Right ventricle myocardium inferior (tissue), 1 donor: Measurements from ENCODE around the gene CRTAC1. TPM values are rescaled to one million over a fixed set of nuclear protein-coding genes. Genes with fewer than 3 reads are reported as not detected.

Experiments used
- ATAC-seq: fragments of 200-7000 bp; cut with Tn5 transposase; one replicate; pipeline ENCODE4 v1.9.1; 2020; ENCODE audit warnings: mild to moderate bottlenecking, moderate library complexity
- DNase-seq: peaks from one replicate; pipeline ENCODE4 v3.0.0; 2021; ENCODE audit errors: missing footprints
- intact Hi-C: fragments of 100-400 bp; cut with DNase I; formaldehyde crosslinking; loops from one replicate; pipeline ENCODE4 v1.11.0; 2022
- total RNA-seq: library from RNA; stranded (reverse); fragmentation: NEBNext Ultra II Directional; extraction: Animal tissue kit (Norgen Biotek cat#: 25700); gene quantifications from one replicate; pipeline ENCODE4 v1.2.1, GENCODE V29; 2021
- donor health status: DM: no; HTN: yes; CAD: no; lungs with severe emphysema.

CRTAC1 gene
- total RNA-seq, 1 donor from 2014 or later: 1.5 TPM

DNA sequence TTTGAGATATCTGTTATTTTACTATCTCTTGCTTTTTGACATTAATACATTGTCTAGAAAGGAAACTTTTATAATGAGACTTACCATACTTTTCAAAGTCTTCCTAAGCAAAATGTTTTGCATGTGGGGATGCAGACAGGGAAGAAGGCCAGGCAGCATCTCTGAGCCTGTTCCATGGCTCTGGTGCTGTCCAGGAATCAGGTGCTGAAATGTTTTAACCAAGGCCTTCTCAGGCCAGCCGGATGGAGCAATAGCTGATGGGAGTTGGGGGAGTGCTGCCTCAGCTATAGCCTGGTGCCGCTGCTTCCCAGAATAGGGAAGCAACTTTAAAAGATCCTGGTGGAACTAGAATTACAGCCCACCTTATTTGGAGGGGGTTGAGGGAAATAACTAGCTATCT, 38.5 kb downstream of the CRTAC1 start:
- ATAC-seq (no peak), DNase-seq (no peak)
- intact Hi-C loops: no loop called here

- DNase-seq: no peak
- no peak for ATAC-seq
- intact Hi-C loops: no loop called here
These were observed 48.6 kb downstream of the CRTAC1 start for GRCh38 chr10:97981816-97982215.

DNA sequence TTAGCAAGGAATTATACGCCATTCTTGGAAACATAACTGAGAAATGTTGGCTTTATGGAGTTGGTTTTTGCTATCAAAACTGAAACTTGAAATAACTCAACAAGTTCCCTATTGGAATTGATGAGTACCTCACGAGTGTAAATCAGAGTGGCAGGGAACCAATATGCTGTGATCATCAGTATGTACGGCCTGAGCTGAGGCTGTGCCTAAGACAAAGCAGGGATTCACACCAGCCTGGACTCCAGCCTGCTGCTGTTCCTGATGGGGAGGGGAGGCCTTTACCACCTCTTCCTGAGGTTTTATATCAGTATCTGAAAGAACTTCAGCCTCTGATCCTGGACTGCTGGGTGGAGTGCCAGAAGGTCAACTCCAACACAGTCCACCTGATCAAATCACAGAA, 52.7 kb downstream of the CRTAC1 start:
- DNase-seq (no peak), ATAC-seq (no peak)
- intact Hi-C loops: no loop called here

DNA sequence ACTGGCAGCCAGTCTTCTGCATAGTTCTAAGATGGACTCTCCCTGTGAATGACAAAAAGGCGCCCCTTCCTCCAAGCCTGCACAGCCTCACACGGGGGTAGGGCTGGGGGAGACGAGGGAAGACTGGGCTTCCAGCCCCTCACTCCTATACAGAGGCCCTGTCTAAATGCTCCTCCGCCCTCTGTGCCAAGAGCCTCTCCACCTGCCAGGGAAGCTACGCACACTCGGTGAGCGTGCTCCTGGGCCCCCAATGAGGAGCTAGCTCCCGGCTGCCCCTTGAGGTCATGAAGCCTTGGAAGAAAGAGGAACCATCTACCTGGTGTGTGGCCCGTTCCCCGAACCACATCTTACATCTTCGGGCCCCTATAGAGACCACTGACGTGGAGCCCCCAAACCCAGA, 54.8 kb downstream of the CRTAC1 start:
- ATAC-seq (no peak), DNase-seq (no peak)
- intact Hi-C loops: no loop called here

- DNase-seq (no peak), ATAC-seq (no peak)
- intact Hi-C loops: no loop called here
These were observed 55.6 kb downstream of the CRTAC1 start for GRCh38 chr10:97974526-97975525.

DNA sequence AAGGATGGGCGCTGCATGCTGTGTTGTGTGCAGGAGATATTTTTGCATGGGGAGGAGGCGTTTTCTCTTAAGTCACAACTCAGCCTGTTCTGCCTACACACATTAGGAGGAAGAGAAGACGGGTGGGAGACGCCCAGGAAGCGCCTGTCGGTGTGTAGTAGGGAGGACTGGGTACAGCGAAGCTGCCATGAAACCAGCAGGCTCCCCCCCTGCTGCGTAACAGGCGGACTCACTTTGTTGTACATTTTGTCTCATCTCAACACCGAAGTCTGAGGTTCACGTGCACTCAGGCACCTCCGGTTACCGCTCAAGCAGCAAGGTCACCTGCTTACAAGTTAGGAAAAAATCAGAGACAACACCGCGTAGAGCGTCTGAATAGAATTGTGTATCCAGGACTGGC, 56.3 kb downstream of the CRTAC1 start:
- DNase-seq (no peak), ATAC-seq (no peak)
- intact Hi-C loops: no loop called here

GRCh38 chr10:97969538-97970079, 60.8 kb downstream of the CRTAC1 start:
- DNase-seq (no peak), ATAC-seq (no peak)
- intact Hi-C loops: no loop called here

- intact Hi-C loops: no loop called here
- no peak for ATAC-seq
- DNase-seq: no peak
These were observed 65.7 kb downstream of the CRTAC1 start for GRCh38 chr10:97964748-97965147.

- intact Hi-C loops: no loop called here
- DNase-seq (no peak), ATAC-seq (no peak)
These were observed 68.5 kb downstream of the CRTAC1 start for GRCh38 chr10:97961945-97962344.

- DNase-seq: no peak
- intact Hi-C loops: no loop called here
- no peak for ATAC-seq
These were observed 70.0 kb downstream of the CRTAC1 start for GRCh38 chr10:97960269-97961056.

DNA sequence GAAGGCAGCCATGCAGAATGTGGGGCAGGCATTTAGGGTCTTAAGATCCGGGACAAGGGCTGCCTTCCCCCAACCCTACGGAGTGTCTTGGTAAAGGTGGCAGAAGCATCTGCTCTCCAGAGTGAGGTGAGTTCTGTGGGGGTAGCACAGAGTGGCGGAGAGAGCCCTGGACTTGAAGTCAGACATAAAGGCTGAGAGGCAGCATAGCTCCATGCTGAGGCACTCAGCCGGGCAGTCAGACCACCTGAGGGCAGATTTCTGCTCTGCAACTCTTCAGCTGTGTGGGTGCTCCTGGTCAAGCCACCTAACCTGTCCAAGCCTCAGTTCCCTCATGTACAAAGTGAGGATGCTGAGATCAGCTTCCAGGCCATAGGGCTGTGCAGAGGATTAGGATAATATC, 81.0 kb downstream of the CRTAC1 start:
- DNase-seq: no peak
- intact Hi-C loops: no loop called here
- ATAC-seq: no peak

GRCh38 chr10:97948822-97949221, 81.6 kb downstream of the CRTAC1 start:
- intact Hi-C loops: no loop called here
- ATAC-seq (no peak), DNase-seq (no peak)

GRCh38 chr10:97944772-97945171, 85.6 kb downstream of the CRTAC1 start:
- ATAC-seq (no peak), DNase-seq (no peak)
- intact Hi-C loops: no loop called here

DNA sequence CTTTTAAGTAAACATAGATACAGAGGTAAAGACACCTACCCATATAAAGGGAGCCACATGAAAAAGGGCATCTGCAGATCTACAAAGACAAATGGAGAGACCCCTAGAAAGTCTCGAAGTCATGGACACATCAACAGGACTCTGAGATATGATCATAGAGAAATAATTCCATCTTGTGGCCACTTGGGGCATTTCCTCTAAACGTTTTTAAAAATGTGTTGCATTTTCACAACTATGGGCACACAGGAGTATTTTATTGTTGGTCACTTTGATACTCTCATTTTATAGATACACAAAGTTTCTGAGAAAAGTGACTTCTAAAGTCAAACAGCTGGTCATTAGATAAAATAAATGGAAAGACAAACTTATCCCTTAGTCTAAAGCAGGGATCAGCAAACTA, 87.1 kb downstream of the CRTAC1 start:
- ATAC-seq: no peak
- intact Hi-C loops: no loop called here
- no peak for DNase-seq

GRCh38 chr10:97940534-97940933, 89.9 kb downstream of the CRTAC1 start:
- DNase-seq (no peak), ATAC-seq (no peak)
- intact Hi-C loops: no loop called here

DNA sequence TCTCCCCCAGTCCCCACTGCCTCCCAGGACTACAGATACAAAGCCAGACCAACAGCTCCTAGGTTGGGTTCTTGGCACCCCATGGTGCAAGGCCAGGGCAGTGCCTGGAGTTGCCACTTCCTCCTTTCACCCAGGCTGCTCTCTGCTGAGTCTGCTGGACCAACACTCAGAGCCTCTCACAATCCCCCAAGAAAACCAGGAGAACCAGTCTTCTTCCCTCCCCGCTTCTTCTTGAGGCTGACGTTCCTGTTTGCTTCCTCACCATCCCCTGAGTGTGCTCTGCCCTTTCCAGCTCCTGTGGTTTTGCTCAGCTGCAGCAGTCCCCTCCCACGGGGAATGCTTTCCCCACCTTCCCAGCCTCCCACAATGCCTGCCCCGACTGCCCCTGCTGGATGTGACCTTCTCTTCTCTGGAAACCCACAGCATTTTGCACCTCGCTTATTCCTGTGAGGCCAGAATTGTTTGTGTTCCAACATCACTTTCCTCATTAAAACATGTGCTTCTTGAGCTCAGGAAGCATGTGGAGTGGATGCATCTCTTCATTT, 90.9 kb downstream of the CRTAC1 start:
- intact Hi-C loops: no loop called here
- ATAC-seq (no peak), DNase-seq (no peak)

DNA sequence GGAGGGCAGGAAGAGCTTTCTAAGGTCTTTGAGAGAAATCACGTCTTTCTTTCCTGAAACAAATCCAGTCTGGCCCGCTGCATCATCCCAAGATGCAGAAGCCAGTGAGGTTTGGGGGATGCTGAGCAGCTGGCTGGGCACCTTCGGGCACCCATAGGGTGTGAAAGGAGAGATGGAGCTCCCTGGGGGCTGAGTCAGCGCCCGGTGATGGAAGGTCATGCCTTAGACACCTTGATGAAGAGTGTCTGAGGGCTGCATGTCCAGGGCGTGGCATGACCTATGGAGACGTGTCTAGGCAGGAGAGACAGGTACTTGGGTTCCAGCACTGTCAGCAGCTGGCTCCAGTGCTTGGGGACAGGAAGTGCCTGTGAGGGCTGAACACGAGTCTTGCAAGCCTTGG, 92.5 kb downstream of the CRTAC1 start:
- intact Hi-C loops: no loop called here
- ATAC-seq (no peak), DNase-seq (no peak)

GRCh38 chr10:97937054-97937453, 93.4 kb downstream of the CRTAC1 start:
- DNase-seq (no peak), ATAC-seq (no peak)
- intact Hi-C loops: no loop called here

- ATAC-seq: no peak
- no peak for DNase-seq
- intact Hi-C loops: no loop called here
These were observed 94.3 kb downstream of the CRTAC1 start for GRCh38 chr10:97936126-97936525.
